GM19452 (cell line): ENCODE measurements around the gene RMRP.

ENCODE experiments used
- ATAC-seq: cut with Tn5 transposase; IDR thresholded peaks from one replicate; pipeline ENCODE4 v1.9.1; 2021; ENCODE audit not compliant: unreplicated experiment

RMRP gene

GRCh38 chr9:35687306-35687705 is 29.5 kb upstream of the RMRP start:
- no peak for ATAC-seq

GRCh38 chr9:35686222-35687203 is 28.7 kb upstream of the RMRP start:
- ATAC-seq, result no peak

- ATAC-seq, result no peak
Measured at GRCh38 chr9:35685506-35685905, 27.7 kb upstream of the RMRP start.

DNA sequence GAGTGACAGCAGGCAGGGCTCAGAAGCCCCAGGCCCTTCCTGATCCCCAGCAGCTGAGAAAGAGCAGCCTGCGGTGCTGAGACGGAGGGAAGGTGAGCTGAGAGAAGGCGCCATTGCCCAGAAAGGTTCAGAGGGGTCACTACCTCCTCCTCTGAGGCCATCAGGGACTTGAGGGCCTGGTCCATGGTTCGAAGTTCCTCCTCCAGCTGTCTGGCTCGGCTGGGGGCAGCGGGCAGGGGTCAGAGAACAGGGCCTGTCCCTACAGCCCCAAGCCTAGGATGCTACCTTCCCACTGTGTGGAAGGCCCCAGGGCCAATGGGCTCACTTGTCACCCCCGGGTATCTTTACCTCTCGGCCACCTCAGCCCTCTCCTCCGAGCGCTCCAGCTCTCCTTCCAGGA is 27.1 kb upstream of the RMRP start:
- ATAC-seq, result no peak

DNA sequence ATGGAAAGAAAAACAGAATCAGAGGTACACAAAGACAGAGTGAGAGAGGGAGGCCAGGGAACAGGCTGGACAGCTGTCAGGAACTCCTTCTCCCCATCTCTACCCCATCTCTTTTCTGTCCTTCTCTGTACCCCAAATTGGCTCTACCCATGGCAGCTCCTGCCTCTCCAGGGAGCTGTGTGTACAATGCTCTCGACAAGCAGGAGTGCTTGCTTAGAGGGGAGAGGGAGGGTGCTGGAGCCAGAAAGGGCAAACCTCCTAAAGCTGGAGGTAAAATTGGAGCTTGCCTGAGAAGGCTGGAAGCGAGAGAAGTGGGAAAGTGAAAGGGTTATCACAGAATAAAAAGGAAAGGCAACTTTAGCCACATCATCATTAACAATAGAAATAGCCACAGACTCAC is 25.5 kb upstream of the RMRP start:
- no peak for ATAC-seq

GRCh38 chr9:35682520-35683315 is 24.9 kb upstream of the RMRP start:
- ATAC-seq, result no peak

GRCh38 chr9:35682051-35682450 is 24.2 kb upstream of the RMRP start:
- ATAC-seq, result no peak

DNA sequence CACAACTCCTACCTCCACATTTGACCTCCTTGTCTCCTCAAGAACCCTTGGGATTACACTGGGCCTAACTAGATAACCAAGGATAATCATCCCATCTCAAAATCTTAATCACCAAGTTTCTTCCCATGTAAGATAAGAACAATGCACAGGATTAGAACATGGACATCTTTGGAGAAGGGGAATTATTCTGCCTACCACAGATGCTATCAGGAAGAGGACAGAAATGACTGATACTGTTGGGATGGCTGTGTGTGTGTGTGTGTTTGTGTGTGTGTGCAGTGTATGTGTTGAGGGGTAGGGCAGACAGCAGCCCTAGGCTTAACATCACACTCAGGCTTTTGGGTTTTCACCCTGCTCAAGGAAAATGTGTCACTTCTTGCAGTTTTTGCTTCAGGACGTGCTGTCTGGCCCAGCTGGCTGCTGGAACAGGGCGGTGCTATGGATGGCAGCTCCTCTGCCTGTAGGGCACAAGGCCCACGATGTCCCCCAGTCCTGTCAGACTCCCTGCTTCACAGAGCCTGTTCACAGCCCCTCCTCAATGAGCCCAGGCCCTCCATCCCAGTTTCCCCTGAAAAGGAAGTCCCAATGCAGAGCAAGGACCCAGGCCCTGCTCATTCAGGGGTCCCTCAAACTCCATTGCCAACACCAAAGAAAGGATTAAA is 23.7 kb upstream of the RMRP start:
- ATAC-seq, result no peak

DNA sequence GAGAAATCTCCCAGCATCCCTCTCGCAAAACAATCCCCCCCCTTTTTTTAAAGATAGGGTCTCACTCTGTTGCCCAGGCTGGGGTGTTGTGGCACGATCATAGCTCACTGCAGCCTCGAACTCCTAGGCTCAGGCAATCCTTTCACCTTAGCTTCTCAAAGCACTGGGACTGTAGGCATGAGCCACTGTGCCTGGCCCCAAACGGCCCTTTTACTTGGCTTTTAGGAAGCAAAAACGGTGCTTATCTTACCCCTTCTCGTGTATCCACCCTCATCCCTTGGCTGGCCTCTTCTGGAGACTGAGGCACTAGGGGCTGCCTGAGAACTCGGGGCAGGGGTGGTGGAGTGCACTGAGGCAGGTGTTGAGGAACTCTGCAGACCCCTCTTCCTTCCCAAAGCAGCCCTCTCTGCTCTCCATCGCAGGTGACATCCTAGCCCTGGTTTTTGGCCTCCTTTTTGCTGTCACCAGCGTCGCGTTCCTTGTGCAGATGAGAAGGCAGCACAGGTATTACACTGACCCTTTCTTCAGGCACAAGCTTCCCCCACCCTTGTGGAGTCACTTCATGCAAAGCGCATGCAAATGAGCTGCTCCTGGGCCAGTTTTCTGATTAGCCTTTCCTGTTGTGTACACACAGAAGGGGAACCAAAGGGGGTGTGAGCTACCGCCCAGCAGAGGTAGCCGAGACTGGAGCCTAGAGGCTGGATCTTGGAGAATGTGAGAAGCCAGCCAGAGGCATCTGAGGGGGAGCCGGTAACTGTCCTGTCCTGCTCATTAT is 22.7 kb upstream of the RMRP start:
- no peak for ATAC-seq

- no peak for ATAC-seq
Measured at GRCh38 chr9:35679766-35680330, 22.0 kb upstream of the RMRP start.

DNA sequence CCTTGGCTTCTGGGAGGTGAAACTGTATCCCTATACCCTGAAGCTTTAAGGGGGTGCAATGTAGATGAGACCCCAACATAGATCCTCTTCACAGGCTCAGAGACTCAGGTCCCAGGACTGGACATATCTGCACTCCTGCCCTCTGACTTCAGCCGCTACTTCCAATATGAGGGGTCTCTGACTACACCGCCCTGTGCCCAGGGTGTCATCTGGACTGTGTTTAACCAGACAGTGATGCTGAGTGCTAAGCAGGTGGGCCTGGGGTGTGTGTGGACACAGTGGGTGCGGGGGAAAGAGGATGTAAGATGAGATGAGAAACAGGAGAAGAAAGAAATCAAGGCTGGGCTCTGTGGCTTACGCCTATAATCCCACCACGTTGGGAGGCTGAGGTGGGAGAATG is 21.3 kb upstream of the RMRP start:
- ATAC-seq, result no peak

- ATAC-seq, result no peak
Measured at GRCh38 chr9:35675732-35676392, 18.0 kb upstream of the RMRP start.

GRCh38 chr9:35675204-35675603 is 17.4 kb upstream of the RMRP start:
- no peak for ATAC-seq

DNA sequence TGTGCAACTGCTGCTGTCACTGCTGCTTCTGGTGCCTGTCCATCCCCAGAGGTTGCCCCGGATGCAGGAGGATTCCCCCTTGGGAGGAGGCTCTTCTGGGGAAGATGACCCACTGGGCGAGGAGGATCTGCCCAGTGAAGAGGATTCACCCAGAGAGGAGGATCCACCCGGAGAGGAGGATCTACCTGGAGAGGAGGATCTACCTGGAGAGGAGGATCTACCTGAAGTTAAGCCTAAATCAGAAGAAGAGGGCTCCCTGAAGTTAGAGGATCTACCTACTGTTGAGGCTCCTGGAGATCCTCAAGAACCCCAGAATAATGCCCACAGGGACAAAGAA is 16.2 kb upstream of the RMRP start:
- no peak for ATAC-seq

GRCh38 chr9:35673132-35674024 is 15.6 kb upstream of the RMRP start, which contains the start of gene CA9:
Gene CA9 (plus strand): TSS chr9:35673928. CDS start chr9:35673960, 32 bp downstream.
- no peak for ATAC-seq

DNA sequence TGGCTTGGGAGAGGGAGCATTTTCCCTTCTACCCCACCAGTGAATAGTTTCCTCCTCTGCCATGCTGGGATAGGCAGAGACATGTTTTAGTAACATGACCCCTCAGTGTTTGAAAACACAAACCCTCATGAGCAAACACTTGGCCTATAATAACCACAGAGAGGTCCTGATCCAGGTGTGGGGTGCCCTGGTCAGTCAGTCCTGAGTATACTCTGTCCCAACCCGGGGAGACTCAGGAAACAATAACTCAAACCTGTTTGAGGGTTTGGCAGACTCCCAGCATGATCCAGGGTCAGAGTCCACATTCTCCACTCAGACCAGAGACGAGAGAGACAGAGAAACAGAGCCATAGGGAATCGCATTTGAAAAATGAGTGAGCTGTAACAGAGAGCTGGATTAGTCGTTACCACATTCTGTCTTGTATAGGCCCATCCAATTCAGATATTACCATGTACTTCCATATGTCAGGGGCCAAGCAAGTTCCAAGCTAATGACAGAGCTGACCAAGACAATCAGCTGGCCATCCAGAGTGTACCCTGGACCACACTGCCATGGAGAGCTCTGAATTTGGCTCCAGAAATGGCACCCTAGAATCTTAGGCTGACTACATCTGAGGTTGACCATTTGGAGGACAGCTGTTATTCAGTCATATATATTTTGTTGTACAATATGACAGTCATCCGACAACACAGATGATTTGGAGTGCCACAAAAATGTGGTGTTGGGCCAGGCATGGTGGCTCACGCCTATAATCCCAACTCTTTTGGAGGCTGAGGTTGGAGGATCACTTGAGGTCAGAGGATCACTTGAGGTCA is 11.7 kb upstream of the RMRP start:
- no peak for ATAC-seq

DNA sequence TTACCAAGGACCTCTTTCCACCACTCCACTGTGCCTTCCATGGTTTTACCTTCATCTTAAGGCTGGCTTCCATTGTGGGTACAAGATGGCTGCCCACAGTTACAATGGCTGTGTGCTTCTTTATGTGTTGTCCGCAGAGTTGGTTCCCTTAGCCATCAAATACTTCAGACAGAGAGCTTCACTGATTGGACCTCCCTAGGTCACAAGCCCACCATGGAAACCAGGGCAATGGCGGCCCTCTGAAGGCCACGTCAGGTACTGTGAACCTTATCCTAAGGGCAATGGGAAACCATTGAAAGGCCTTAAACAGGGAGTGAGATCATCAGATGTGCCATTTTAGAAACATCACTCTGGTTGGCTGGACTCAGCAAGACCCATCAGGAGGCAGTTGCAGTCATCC is 10.1 kb upstream of the RMRP start:
- no peak for ATAC-seq

DNA sequence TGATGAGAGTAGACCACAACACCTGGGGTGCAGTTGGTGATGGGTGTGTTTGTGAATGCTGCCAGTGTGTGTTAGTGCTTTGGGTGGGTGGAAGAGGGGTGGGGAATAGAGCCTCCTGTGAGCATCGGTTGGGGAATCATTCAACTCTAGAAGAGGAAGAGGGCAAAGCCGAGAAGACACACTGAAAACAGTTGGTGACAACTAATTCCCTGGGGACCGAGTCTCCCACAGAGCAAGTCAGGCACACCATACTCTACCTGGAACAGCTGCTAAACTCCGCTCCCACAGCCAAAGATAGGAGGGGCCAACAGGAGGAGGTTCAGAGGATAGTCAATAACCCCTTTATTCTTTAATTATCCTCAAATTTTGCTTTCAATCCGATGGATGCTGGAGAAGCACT is 8.7 kb upstream of the RMRP start:
- ATAC-seq, result no peak
